ENCODE results near the gene MAD1L1. TPM values are rescaled to one million over a fixed set of nuclear protein-coding genes. Genes with fewer than 3 reads are reported as not detected.

The MAD1L1 gene
- total and polyA plus RNA-seq, 4 donors, result 12.8 to 20.7 (median 16.5) TPM

DNA sequence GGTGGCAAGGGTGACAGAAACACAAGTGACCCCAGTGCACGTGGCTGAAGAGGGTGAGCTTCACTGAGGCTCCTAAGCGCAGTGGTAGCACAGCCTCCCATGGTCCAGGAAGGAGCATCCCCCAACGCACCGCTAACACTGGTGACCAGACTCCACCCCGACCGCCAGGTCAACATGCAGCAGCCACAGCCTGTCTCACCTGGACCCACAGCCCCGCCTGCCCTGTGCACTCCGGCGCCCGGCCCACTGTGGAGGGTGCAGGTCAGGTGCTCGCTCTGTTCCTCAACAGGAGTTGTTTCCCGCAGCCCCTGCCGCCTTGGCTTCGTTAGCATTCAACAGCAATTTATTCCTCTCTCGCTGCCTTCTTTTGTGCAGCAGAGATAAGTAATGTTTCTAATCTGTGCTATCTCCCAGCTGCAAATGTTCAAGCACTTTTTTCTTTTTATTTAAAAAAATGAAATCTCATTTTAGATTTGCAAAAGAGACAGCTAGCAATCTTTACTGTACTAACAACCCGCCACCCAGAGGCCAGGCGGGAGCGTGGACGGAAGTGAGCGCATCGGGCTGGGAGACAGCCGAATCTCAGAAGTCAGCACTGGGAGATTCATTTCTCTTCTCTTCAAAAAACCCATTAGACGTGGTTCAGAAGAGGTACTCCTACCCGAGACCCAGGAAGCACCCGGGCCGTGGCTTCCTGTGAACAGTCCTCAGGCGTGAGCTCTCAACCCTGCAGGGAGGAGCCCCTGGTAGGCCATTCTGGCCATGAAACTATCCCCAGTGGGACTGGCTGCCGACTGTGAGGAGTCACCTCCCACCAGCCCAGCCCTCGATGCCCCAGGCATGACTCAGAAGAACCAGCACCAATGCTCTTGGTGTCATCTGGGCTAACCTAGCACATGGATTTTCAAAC, 133.4 kb downstream of the MAD1L1 start:
- TF ChIP-seq HNF4G (IDR thresholded peaks at IDR 0.05), result no peak
- TF ChIP-seq, protein P1, sequence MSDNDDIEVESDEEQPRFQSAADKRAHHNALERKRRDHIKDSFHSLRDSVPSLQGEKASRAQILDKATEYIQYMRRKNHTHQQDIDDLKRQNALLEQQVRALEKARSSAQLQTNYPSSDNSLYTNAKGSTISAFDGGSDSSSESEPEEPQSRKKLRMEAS (IDR thresholded peaks at IDR 0.05), result no peak
- TF ChIP-seq, protein P2, sequence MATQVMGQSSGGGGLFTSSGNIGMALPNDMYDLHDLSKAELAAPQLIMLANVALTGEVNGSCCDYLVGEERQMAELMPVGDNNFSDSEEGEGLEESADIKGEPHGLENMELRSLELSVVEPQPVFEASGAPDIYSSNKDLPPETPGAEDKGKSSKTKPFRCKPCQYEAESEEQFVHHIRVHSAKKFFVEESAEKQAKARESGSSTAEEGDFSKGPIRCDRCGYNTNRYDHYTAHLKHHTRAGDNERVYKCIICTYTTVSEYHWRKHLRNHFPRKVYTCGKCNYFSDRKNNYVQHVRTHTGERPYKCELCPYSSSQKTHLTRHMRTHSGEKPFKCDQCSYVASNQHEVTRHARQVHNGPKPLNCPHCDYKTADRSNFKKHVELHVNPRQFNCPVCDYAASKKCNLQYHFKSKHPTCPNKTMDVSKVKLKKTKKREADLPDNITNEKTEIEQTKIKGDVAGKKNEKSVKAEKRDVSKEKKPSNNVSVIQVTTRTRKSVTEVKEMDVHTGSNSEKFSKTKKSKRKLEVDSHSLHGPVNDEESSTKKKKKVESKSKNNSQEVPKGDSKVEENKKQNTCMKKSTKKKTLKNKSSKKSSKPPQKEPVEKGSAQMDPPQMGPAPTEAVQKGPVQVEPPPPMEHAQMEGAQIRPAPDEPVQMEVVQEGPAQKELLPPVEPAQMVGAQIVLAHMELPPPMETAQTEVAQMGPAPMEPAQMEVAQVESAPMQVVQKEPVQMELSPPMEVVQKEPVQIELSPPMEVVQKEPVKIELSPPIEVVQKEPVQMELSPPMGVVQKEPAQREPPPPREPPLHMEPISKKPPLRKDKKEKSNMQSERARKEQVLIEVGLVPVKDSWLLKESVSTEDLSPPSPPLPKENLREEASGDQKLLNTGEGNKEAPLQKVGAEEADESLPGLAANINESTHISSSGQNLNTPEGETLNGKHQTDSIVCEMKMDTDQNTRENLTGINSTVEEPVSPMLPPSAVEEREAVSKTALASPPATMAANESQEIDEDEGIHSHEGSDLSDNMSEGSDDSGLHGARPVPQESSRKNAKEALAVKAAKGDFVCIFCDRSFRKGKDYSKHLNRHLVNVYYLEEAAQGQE (IDR thresholded peaks at IDR 0.05), result no peak
- TF ChIP-seq JUND (IDR thresholded peaks at IDR 0.05), result no peak
- no peak for TF ChIP-seq GABPA (IDR thresholded peaks at IDR 0.05 in 1 of 2, conservative IDR thresholded peaks at IDR 0.05 in 1 of 2)
- TF ChIP-seq TAF1 (conservative IDR thresholded peaks at IDR 0.05), result no peak
- TF ChIP-seq FOXA1 (IDR thresholded peaks at IDR 0.05), result no peak
- Histone ChIP-seq H3K4me3 (ENCODE audit: low read depth in 1 of 3, low read length in 3 of 3) (no peak overlapping the region), H3K4me1 (ENCODE audit: control insufficient read depth in 4 of 4, insufficient read depth in 4 of 4, low read length in 3 of 4) (peaks cover 0 to 2% (median 0%) of the 10 kb centered on the region in 4 donors), H3K9me3 (ENCODE audit: control insufficient read depth in 4 of 4, low read length in 3 of 4) (no peaks in the 10 kb centered on the region), H3K36me3 (ENCODE audit: control insufficient read depth in 4 of 4, insufficient read depth in 3 of 4, low read depth in 1 of 4, low read length in 3 of 4) (no peaks in the 10 kb centered on the region), H3K27me3 (ENCODE audit: control insufficient read depth in 4 of 4, insufficient read depth in 4 of 4, low read length in 3 of 4) (no peaks in the 10 kb centered on the region), H3K9ac (ENCODE audit: low read depth in 1 of 2, low read length in 2 of 2) (no peak overlapping the region), H3K27ac (ENCODE audit: low read depth in 1 of 2, low read length in 2 of 2) (no peak overlapping the region)
- DNase-seq (ENCODE audit: low spot score), result no peak
- WGBS, result 94% methylated on average over 29 of the region's 29 CpGs

DNA sequence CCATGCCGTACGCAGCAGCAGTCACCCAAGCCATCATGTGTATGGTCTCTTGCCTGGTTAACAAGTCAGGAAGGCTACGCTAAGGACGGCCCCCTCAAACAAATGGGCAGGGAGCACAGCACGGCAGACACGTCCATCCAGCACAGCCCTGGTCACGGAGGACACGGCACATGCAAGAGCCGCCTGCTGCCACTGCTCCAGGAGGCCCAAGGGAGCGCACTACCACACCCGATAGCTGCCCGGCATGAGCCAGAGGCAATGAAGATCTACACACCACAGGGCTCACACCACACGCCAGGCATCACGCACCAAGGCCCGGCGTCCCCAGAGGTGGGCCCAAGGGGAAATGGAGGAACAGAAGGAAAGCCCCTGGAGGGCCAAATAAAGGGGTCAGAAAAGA, 134.2 kb downstream of the MAD1L1 start:
- Histone ChIP-seq H3K9me3 (ENCODE audit: control insufficient read depth in 4 of 4, low read length in 3 of 4) (no peaks in the 10 kb centered on the region), H3K4me1 (ENCODE audit: control insufficient read depth in 4 of 4, insufficient read depth in 4 of 4, low read length in 3 of 4) (no peaks in the 10 kb centered on the region), H3K27me3 (ENCODE audit: control insufficient read depth in 4 of 4, insufficient read depth in 4 of 4, low read length in 3 of 4) (no peaks in the 10 kb centered on the region), H3K4me3 (ENCODE audit: low read depth in 1 of 3, low read length in 3 of 3) (no peak overlapping the region), H3K9ac (ENCODE audit: low read depth in 1 of 2, low read length in 2 of 2) (no peak overlapping the region), H3K36me3 (ENCODE audit: control insufficient read depth in 4 of 4, insufficient read depth in 3 of 4, low read depth in 1 of 4, low read length in 3 of 4) (no peaks in the 10 kb centered on the region), H3K27ac (ENCODE audit: low read depth in 1 of 2, low read length in 2 of 2) (no peak overlapping the region)
- no peak for TF ChIP-seq ZBTB33 (IDR thresholded peaks at IDR 0.05)
- TF ChIP-seq FOXA1 (IDR thresholded peaks at IDR 0.05), result no peak
- TF ChIP-seq TAF1 (conservative IDR thresholded peaks at IDR 0.05), result no peak
- TF ChIP-seq RXRA (IDR thresholded peaks at IDR 0.05), result no peak
- no peak for TF ChIP-seq HNF4A (conservative IDR thresholded peaks at IDR 0.05)
- TF ChIP-seq GABPA (IDR thresholded peaks at IDR 0.05 in 1 of 2, conservative IDR thresholded peaks at IDR 0.05 in 1 of 2), result no peak
- no peak for TF ChIP-seq NR2F2 (IDR thresholded peaks at IDR 0.05)
- TF ChIP-seq, protein P1 (IDR thresholded peaks at IDR 0.05), result no peak
- TF ChIP-seq, protein P2 (IDR thresholded peaks at IDR 0.05), result no peak
- TF ChIP-seq EGR1 (IDR thresholded peaks at IDR 0.05; ENCODE audit: low read depth in 2 of 2), result no peak
- TF ChIP-seq, protein P3, sequence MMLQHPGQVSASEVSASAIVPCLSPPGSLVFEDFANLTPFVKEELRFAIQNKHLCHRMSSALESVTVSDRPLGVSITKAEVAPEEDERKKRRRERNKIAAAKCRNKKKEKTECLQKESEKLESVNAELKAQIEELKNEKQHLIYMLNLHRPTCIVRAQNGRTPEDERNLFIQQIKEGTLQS (IDR thresholded peaks at IDR 0.05), result no peak
- TF ChIP-seq, protein P4, sequence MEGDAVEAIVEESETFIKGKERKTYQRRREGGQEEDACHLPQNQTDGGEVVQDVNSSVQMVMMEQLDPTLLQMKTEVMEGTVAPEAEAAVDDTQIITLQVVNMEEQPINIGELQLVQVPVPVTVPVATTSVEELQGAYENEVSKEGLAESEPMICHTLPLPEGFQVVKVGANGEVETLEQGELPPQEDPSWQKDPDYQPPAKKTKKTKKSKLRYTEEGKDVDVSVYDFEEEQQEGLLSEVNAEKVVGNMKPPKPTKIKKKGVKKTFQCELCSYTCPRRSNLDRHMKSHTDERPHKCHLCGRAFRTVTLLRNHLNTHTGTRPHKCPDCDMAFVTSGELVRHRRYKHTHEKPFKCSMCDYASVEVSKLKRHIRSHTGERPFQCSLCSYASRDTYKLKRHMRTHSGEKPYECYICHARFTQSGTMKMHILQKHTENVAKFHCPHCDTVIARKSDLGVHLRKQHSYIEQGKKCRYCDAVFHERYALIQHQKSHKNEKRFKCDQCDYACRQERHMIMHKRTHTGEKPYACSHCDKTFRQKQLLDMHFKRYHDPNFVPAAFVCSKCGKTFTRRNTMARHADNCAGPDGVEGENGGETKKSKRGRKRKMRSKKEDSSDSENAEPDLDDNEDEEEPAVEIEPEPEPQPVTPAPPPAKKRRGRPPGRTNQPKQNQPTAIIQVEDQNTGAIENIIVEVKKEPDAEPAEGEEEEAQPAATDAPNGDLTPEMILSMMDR (IDR thresholded peaks at IDR 0.05; ENCODE audit: low read depth, low read length, missing input control), result no peak
- TF ChIP-seq HNF4G (IDR thresholded peaks at IDR 0.05), result no peak
- TF ChIP-seq YY1 (IDR thresholded peaks at IDR 0.05), result no peak
- no peak for TF ChIP-seq RAD21 (IDR thresholded peaks at IDR 0.05)
- no peak for TF ChIP-seq JUND (IDR thresholded peaks at IDR 0.05)
- TF ChIP-seq SP1 (IDR thresholded peaks at IDR 0.05), result no peak
- no peak for DNase-seq (ENCODE audit: low spot score)
- WGBS, result 93% methylated on average over 16 of the region's 16 CpGs
